GM18870 (cell line): Measurements from ENCODE around the gene ECHS1.

Experiments used
- ATAC-seq: cut with Tn5 transposase; IDR thresholded peaks from one replicate; pipeline ENCODE4 v1.9.1; 2021; ENCODE audit warnings: moderate library complexity; ENCODE audit not compliant: unreplicated experiment

ECHS1 gene

GRCh38 chr10:133344236-133344635, 28.9 kb downstream of the ECHS1 start:
- no peak for ATAC-seq

DNA sequence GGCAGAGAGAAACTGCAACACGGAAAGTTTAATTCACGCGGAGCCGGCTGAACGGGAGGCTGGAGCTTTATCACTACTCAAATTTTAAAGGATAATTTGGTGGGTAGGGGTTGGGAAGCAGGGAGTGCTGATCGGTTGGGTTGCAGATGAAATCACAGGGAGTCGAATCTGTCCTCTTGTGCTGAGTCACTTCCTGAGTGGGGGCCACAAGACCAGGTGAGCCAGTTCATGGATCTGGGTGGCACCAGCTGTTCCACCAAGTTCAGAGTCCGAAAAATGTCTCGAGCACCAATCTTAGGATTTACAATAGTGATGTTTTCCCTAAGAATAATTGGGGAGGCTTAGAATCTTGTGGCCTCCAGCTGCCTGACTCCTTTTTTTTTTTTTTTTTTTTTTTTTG, 29.6 kb downstream of the ECHS1 start:
- no peak for ATAC-seq

GRCh38 chr10:133342942-133343341, 30.2 kb downstream of the ECHS1 start:
- ATAC-seq, result no peak

GRCh38 chr10:133341983-133342382, 31.2 kb downstream of the ECHS1 start:
- ATAC-seq, result no peak

DNA sequence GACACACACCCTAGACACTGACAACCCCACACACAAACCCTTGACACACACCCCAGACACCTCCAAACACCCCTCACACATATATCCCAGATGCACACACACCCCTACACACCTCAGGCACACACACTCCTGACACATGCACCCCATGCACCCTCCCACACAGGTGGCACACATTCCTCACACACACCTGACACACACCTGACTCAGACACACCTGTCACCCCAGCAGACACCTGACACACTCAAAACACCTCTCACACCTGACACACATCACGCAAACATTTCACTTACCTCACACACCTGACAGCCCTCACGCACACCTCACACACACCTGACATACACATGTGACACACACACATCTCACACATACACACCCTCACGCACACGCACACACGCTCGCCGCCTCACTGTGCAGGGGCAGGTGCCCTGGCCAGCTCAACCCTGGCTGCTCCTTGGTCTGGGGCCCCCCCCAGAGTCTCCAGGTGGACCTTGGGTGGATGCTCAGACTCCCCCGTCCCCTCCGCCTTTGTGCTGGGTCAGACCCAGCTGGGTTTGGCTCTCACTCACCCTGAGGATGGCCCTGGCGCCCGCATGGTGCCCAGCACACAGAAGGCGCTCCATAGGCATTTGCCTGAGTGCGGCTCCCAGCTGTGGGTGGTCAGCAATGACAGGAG, 33.3 kb downstream of the ECHS1 start:
- no peak for ATAC-seq

GRCh38 chr10:133338080-133339071, 34.8 kb downstream of the ECHS1 start:
- no peak for ATAC-seq

DNA sequence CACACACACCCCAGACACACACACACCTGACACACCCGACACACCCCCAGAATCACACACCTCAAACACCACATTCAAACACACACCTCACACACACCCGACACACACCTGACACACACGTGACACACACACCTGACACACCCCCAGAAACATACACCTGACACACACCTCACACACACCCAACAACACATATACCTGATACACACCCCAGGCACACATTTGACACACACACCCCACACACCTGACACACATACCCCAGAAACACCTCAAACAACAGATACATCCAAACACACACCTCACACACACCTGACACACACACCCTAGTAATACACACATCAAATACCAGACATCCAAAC, 35.8 kb downstream of the ECHS1 start:
- ATAC-seq, result no peak

- no peak for ATAC-seq
These were observed 36.4 kb downstream of the ECHS1 start, which contains the start of gene CALY for GRCh38 chr10:133336577-133337369. Gene CALY, minus strand, starts transcription at chr10:133336896. Its CDS starts 7,907 bp downstream, at chr10:133328989.

DNA sequence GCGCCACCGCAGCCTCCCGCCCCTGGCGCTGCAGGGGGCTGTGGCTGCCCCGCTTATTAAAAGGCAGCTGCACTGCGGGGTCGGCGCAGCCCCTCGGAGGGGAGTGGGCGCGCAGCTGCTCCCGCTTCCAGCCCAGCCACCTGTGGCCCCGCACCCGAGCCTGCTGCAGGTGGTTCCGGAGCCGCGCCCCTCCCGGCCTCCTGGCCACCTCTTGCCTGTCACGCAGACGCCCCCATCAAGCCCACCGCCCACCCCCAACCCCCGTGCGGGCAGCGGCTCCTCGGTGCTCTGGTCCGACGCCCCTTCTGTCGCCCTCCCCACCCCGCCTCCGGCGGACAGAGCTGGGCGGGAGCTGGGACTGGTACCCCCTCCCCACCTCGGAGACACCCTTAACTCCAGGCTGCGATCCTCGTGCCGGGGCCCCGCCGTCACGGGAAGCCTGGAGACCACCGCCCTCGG, 37.0 kb downstream of the ECHS1 start:
- ATAC-seq, result no peak

- no peak for ATAC-seq
These were observed 37.7 kb downstream of the ECHS1 start for GRCh38 chr10:133335246-133336117.

DNA sequence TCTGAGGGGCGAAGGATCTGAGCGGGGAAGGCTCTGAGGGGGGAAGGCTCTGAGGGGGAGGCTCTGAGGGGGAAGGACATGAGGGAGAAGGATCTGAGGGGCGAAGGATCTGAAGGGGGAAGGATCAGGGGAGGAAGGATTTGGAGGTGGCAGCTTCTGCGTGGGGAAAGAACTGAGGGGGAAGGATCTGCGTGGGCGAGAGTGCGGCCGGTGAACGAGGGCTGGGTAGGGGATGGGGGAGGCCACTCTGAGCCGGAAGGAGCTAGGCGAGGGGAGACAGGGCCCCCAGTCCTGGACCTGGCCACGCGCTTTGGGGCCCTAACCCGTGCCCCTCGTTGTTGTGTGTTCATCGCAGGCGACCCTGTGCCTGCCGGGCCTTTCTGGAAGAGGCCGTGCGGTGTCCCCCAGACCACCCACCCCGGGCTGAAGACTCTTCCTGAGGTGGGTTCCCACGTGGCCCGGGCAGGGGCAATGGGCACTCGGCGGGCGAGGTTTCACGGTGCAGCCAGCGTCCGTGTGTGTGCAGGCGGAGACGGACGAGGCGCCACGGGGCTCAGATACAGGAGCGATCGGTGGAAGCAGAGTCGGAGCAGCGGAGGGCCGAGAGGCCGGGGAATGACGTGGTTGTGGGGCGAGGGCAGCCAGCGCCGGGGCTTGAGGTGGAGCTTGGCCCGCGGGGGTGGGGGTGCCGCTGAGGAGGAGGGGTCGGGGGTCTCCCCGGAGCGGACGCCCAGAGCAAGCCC, 38.5 kb downstream of the ECHS1 start:
- no peak for ATAC-seq

DNA sequence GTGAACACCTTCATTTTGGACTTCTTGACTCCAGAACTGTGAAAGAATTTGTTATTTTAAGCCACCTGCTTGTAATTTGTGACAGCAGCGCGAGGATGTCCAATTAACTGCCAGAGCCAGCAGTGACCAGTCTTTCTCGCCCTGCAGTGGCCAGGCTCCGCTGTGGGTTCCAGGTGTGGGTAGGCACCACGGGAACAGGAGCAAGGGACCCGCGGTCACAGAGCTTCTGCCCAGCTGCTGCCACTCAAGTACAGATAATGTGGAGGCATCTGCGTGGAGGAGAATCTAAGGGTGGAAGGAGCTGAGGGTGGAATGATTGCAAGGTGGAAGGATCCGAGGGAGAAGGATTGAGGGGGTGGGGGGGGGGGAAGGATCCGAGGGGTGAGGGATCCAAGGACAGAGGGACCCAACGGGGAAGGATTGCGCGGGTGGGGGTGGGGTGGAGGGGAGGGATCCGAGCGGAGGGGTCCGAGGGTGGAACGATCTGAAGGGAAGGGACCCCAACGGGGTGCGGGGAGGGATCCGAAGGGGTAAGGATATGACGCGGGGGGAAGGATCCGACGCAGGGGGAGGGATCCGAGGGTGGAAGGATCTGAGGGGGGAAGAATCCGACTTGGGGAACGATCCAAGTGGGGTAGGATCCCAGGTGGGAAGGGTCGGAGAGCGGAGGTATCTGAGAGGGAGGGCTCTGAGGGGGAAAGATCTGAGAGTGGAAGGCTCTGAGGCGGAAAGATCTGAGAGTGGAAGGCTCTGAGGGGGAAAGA, 40.0 kb downstream of the ECHS1 start:
- no peak for ATAC-seq

DNA sequence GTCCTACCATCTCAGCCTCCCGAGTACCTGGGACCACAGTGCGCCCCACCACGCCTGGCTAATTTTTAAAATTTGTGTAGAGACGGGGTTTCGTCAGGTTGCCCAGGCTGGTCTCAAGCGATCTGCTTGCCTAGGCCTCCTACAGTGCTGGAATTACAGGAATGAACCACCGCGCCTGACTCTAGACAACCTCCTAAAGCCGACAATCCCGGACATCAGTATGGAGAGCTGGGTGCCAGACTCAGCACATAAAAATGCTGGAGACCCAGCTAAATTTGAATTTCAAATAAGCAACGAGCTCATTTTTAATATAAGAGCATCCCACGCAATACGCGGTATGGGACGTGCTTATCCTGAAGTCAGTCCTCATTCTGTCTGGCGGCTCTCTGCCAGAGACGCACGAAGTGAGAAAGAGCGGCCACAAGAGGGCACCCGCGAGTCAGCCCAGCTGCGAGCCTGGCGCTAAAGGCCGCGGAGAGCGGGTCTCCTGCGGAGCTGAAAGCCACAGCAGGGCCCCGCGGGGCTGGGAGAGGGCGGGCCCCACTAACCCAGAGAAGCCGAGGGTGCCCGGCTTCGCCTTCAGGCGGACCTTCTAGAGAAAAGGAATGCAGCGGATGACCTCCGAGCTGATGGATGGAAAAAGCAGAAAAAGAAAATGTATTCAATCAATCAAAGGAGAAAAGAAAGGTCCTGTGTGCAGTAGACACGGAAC, 43.5 kb downstream of the ECHS1 start:
- ATAC-seq, result peak; percentile 61

DNA sequence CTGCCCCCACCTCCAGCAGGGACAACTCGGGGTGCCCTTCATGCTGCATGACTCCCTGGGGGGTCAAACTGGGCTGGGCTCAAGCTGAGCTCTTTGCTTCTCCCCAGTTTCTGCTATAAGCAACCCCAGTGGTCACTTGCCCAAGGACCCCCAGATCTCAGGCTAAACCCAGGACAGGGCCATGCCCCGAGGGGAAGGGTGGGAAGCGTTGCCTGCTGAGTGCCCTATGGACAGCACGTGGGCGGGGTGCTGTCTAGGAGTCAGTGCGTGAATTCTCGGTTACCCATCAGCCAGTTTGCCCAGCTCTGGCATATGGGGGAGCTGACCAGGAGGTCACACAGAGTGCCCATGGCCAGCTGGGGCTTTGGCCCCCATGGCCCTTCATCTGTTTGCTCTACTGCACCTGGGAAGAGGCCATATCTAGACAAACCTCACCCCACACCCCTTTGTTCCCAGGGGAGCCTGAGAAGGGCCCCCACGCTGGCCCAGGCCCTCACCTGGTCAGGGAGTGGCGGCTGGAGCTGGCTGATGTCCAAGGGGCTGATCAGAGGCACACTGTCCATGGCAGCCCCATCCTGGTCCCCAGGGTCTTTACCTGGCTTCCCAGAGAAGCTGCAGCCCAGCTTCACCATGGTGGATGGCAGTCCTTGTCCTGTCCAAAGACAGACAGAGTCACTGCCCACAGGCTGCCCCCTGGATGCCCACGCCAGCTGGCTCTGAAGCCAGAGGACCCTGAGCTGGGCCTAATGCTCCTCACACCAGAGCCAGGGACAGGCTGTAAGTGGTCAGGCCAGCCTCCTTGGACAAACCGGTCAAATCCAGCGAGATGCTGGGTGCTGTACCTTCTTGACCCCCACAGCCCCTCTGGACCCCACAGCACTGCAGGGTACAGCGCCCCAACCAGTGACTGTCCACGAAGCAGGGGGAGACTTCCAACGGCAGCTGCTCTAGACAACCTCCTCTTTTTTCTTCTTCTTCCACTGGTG, 44.5 kb downstream of the ECHS1 start:
- ATAC-seq, result no peak

GRCh38 chr10:133327651-133328357, 45.4 kb downstream of the ECHS1 start:
- no peak for ATAC-seq
